ENCODE results near the gene CAPN2.

CAPN2 gene

DNA sequence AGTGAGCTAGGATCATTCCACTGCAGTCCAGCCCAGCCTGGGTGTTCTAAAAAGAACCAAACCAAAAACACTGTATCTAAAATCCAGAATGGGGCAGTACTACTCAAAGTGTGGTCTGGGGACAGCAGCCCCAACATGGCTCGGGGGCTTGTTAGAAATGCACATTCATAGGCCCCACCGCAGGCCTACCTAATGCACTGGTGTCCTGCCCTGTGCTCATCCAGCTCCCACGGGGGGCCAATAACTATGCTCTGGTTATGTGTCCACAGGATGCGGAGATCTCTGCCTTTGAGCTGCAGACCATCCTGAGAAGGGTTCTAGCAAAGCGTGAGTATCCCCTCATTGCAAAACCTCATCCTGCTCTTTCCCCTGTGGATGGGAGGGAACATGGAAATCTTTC, 51.5 kb downstream of the CAPN2 start:
- DNase-seq = no peak

DNA sequence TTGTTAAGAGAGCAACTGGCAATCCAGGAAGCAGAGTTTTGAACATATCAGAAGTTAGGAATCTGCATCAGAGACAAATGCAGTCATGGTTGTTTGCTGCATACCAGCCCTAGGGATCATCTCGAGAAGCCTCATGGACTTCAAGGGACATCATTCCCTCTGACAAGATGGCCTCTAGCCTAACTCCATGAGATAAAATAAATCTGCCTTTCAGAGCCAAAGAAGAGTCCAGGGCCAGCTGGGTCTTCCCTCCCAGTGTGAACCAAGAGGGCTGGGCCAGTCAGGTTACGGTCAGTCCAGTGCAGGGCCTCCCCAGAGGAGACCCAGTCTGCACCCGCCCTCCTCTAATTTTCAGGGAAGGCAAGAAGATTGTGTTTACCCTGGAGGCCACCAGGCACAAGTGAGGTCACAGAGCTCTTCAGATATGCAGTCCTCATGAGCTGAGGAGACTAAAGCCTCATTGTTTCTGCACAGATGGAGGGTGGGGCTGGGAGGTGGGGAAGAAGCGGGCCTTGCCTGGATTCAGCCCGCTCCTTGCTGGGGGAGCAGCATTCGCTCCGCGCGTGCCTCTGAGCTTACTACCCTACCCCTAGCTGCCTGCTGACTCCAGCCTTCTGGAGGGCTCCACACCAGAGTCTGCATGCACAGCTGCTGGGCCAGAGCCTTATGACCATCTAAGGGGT, 52.8 kb downstream of the CAPN2 start:
- no peak for DNase-seq

DNA sequence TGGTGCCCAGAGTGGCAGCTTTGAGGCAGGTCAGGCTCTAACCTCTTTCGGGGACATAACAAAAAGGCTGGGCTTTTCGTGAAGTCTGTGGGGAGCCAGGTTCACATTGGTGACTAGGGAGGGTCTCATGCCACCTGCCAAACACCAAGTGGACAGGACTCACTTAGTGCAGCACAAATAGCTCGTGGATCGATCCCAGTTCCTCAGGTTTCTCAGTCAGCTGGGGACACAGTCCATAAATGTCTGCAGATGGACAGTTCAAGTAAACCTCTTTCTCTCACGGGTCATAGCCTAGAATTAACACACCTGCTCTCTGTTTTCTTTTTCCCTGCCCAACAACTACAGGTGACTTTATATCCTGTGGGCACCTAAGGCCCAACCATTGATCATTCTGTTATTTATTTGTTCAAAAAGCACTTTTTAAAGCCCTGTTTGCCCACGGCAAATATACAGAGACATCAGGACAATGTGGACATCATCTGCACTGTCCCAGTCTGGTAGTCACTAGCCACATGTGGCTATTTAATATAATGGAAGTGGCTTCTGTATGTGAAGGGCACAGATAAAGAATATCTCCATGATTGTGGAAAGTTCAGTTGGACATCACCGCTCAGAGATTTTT, 53.5 kb downstream of the CAPN2 start:
- no peak for DNase-seq

DNA sequence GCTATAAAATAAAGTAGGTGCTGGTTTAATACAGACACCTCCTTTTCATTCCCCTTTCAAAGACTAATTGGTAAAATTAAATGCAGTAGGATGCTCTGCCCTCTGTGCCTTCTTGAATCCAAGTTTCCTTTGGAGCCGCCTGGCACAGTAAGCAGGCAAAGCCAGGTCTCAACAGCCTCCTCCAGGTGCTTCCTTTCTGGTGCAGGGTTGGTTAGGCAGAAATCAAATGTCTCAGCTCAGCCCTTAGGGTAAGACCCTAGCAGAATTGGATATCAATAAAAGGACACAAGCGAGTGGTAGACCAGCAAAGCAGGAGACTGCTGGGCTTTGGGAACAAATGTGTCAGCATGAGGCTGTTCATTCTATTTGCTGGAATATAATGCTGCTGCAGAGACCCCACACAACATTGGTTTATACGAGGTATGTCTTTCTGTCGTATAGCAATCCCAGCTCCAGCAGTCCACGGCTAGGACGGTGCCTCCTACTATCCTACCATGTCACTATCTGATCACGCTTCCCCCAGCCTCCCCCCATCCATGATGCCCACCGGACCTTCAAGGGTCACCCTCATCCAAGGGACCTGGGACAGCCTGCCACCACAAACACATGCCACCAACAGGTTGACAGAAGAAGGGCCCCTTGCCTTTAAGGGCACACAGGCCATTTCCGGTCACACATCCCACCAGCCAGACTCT, 58.4 kb downstream of the CAPN2 start:
- no peak for DNase-seq

DNA sequence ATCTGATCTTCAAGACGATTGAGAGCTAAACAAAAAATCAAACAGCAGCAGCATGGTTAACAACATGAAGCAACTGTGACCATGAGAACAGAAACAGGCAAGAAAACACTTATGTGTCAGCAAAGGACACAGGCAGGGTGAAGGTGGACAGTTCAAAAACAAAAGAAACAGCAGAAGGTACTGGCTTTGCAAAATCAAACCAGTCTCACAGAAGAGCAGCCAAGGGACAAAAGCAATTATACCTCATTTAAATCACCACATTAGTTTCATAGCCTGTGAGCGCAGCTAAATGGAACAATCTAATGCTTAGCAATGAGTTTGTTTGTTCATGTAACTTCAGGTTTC, 59.1 kb downstream of the CAPN2 start:
- no peak for DNase-seq

DNA sequence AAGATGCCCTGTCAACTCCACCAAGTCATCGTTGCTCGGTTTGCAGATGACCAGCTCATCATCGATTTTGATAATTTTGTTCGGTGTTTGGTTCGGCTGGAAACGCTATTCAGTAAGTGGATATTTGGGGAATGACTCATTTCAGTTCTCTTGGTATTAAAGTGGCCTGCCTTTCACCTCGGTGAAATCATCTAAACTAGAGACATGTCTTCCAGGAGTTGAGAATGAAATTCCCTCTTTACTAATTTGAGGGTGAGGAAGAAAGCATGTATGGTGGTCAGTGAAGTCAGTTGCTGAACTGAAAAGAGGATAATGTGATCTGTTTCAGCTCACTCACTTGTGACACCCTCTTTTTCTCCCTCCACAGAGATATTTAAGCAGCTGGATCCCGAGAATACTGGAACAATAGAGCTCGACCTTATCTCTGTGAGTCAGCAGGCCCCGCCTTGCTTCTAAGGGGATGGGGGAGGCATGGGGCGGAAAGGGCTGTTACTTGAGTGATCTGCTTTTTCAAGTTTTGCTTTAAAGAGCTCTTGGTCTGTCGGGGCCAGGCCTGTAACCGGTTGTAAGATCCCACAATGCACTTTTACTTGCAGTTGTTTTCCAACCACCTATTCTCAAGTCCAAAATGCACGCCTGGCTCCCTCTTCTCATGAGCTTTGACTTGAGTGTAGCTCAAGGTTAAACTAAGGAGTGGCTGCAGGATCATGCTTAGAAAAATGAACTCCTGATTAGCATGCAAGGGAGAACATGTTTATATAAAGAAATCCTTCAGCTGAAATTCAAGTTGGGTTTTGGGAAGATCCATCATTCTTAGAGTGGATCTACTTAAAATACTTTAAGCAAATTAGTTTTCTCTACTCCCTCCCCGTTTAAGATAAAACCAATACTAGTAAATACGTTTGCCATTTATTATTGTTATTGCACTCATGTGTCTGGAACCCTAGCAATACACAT, 59.8 kb downstream of the CAPN2 start:
- no peak for DNase-seq

DNA sequence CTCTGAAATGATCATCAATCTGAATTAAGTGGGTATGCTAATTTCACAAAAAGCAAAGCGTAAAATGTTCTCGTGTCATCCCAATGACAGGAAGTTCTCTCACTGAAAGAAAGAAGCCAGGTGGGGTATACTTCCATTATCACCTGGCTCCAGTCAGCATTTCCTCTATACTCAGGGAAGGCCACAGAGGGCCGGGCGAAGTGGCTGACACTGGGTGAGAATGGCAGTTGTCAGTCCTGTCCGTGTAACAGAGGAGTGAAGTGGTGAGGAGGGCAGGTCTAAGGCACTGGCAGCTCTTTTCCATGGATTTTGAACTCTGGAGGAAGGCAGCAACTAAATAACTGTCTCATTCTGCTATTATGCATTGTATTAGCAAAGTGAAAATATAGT, 60.4 kb downstream of the CAPN2 start:
- no peak for DNase-seq

DNA sequence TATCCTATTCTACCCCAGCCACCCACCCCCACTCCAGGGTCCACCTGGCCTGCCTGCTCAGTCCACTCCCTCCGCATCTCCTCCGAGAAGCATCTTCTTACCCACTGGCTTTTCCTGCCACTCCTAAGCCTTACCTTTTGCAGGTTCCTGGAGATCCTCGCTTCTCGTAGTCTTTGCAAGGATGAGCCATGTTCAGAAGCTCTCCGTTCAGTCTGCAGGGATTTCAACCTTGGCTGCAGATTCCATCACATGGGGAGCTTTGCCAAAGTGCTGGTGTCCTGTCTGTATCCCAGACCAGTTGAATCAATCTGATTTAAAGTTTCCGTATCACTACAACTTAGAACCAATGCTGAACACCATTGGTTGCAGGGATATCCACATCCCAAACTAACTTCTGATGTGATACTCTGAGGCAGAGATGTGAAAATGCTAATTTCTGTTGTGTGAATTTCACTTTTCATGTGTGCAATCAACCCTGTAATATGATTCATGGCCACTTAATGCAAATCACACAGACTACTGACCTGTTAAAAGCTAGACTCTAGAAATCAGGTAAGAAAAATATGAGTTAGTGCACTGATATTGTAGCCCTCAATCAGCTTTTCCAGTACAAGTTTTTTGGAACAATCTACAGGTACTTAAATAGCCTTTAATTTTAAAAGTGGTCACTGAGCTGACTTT, 61.9 kb downstream of the CAPN2 start:
- no peak for DNase-seq

DNA sequence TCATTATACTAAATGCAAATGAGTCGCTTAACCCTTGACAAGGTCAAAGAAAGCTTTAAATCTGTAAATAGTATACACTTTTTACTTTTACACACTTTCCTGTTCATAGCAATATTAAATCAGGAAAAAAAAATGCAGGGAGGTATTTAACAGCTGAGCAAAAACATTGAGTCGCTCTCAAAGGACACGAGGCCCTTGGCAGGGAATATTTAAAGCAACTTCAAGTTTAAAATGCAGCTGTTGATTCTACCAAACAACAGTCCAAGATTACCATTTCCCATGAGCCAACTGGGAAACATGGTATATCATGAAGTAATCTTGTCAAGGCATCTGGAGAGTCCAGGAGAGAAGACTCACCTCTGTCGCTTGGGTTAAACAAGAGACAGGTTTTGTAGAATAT, 62.7 kb downstream of the CAPN2 start:
- no peak for DNase-seq

DNA sequence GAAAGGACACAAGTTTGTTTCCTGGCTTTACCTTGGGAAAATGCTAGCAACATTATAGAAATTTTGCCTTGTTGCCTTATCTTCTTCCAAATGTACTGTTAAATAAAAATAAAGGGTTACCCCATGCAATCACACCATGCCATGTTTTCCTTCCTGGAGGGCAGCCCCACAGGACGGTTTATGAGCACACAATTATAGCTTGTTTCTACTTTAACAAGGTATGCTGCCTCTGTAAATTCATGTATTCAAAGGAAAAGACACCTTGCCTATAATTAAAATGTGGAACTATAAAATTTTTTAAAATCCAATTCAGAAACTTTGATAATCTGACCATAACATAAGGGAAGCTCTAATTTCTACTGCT, 63.4 kb downstream of the CAPN2 start:
- DNase-seq = no peak

DNA sequence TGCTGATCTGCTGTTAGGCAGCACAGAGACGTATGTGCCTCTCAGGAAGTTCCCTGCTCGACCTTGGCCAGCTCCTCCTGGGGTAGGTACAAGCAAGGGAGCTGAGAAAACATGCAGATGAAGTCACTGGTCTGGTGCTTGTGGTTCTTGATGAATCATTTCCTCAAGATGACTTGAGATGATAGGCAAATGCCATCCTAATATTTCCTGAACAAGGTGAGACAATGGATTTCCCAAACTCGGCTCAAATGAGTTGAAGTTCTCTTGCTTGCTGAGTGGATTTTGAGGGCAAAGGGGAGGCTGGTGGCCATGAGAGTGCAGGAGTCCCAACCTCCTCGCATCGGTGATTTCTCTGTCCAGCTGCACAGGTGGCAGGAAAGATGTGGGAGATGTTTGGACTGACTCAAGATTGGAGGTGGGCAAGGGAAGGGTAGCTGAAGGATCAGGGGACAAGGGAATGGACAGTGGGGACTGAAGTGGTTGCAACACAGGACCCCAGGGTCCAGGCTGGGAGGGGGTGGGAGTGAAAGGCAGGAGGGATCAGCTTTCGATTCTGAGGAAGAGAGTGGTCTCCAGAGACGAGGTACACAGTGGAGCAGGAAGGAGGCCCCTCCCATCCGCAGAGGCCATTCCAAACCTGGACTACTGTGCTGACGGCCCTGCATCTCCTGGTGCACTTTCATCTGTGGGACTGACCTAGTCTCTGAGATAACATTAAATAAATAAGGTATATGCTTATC, 63.9 kb downstream of the CAPN2 start:
- peak; percentile 39 to 46 for DNase-seq

DNA sequence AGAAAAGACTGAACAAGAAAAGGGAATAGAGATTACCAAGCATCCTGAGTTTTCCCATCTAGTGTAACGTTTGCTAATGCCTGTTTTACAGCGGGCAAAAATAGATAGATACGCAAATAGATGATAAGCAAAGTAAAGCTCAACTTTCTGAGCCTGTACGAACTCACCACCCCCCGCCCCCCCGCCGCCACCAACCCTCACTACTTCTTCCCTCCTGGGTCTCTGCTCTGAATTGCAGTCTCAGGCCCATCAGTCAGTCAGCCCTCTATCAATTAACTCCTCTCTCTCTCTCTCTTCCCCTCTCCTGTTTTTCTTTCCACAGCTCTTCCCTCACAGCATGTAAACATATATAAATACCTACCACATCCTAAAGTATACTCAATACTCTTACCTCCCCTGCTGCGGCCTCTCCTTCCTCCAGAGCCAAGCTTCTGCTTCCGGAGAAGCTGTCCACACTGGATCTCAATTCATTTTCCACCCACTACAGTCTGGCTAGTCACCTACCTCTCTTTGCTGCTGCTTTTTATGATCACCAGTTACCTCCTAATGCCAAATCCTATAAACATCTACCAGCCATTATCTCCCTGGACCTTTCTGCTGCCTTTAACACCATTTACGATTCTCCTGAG, 64.6 kb downstream of the CAPN2 start:
- DNase-seq = no peak

DNA sequence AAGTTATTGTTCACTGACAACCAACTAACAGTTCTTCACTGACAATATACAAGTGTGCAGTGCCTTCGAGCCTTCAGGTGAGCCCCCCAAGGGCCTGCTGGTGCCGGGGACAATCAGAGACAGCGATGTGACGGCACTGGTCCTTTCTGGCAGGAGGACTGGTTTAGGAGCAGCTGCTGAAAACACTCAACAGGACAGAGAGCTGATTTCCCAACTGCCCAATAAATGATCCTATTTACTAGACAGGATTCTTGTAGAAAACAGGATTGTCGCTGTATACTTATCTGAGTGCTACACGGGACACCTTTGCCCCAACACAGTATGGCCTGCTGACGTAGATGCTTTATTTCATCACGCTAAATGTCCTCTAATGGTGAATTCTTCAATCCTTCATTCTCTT, 68.0 kb downstream of the CAPN2 start:
- no peak for DNase-seq

DNA sequence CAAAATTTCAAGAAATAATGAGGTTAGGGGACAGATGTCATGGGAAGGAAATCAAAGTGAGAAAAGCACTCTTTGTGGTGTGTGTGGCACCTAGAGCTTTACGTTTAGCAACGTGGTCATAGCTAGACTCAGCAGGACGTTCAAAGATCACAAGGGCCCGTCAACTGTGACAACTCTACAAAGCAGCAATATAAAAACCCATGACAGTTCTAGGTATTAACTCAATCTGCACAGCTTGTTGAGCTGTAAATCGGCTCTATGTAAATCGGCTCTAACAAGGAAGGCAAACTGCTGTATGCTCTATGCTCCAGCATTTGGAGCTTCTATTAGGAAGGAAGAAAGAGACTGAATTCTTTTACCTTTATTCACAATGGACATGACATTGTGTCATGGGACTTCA, 68.6 kb downstream of the CAPN2 start:
- DNase-seq = no peak

DNA sequence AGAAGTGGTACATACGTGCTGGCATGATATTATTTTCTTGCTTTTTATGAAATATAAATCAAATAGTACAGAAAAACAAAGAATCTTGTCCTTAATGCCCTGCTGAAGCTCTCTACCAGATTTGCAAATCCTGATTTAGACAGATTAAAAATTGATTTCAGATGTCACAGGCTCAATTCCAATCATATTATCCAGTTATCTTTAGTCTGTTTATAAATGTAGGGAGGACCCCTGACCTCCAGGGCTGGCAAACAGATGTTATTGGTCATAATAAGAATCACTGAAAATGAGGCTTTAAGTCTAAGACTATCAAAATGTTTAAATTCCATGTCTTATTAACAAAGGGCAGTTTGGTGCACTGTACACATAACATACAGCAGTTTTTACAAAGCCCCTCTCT, 71.3 kb downstream of the CAPN2 start:
- no peak for DNase-seq

DNA sequence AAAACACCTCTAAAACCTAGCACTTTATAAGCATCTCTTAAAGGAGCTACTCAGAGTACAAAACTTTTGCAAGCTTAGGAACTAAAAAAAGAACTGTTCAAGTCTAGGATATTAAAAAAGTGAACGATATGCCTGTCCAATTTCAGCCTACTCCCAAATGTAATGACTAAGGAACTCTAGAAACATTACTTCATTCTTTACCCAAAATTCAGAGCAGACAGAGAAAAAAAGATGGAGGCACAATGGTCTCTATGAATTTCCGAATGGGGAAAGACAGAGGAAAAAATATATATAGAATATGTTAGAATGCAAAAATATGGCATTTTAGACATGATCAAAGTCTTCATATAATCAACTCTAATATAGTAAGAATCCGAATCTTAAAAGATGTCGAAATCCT, 72.2 kb downstream of the CAPN2 start:
- no peak for DNase-seq

DNA sequence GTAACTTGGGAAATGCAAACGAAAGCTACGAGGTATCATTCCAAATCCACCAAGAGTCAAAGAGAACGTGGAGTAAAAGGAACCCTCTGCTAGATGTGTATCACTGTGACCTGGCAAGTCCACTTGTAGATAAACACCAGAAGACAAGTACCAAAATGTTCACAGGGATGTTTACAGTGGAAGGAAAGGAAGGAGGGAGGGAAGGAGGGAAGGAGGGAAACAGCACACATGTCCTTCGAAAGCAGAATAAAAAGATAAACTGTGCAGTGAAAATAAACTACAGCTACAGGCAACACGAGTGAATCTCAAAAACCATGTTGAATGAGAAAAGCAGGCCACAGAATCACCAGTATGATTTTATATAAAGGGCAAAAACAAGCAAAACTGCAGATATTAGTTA, 73.5 kb downstream of the CAPN2 start:
- DNase-seq = no peak

DNA sequence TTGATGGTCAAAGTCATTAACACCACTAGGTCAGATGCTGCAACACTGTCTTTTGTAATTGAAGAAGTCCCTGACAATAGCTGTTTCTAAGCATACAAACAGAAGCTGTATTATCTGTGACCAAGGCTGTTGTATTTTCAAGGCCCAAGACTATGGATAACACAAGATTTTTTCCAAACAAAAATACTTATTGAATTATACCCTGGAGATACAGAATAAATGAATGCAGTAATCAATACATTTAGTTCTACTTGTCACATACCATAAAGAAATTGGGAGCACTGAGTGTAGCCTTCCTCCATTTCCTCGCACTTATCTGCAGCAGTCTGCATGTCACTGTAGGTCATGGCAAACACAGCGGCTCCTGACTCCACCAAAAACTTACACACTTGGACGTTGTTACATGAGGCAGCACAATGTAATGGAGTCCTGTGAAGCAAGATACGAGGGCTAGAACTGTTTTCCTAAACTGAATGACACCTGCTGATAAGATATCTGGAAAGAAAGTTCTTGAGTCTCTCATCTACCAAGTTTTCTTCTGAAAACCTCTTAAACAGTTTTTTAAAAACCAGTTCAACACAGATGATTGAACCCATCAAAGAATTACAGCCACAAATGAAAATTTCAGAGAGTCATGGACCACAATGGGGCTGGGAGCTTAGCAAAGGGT, 76.5 kb downstream of the CAPN2 start:
- no peak for DNase-seq

DNA sequence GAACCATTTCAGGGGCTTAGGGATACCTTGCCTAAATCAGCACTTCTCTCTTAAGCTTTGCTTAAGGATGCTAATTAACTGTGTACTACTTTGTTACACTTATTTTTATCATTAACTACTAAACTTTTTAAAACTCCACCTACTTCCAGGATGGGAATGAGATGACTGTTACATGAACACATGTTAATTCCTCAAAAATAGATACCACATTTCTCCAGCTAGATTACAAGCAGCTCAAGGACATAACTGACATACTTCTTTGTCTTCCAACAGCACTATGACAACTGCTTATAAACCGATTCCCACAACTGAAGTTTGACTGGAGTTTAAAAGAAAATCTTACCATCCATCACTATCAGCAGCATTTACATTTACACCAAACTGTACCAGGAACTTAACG, 79.7 kb downstream of the CAPN2 start:
- DNase-seq = no peak

DNA sequence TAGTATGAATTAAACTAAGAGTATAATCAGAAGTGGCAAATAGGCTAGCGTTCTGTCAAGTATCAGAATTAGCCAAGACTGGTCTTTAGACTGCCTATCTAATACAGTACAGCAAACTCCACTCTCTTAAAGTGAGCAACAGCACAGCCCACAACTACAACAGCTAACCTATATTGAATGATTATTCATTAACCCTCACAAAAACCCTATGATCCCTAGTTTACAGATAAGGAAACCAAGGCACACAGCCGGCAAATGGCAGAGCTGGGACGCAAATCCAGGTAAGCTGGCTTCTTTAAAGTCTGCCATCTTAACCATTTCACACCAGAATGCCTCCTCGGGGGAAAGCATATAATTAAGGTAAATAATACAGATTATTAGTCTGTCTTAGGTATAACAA, 81.4 kb downstream of the CAPN2 start:
- DNase-seq = no peak
